Retina (tissue), 1 donor: Measurements from ENCODE around the gene EIF4A3.

ENCODE experiments used
- DNase-seq: peaks from one replicate; pipeline ENCODE4 v3.0.0-alpha.2; 2016

Gene EIF4A3

DNA sequence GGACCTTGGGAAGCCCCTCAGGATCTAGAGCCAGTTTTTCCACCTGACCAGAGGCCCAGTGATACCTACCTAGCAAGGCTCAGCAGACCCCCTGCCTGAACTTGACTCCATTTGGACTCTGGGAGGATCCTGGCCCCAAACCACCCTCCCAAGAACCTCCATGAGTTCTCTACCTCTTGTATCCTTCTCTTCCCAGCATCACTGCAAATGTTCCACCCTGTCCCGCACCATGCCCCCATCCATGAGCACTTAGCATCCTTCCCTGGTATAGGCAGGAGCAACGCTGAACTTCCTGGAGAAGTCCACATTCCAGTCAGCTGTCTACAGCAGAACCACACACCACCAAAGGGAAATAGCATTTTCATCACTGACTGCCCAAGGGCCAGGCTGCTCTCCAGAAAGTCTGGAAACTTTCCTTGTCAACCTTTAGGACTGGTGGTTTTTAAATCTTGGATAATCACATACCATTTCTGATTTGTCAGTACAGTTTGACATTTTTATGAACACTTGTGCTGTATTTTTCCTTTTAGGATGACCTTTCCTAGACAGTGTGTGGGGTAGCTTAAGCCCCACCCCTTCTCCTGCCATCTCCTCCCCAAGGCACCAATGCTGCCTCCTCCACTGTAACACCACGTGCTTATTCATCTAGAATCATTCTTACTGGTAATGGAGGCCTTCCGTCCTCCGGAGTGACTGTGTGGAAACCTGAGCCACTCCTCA lies 13.9 kb downstream of the EIF4A3 start:
- DNase-seq: no peak

- no peak for DNase-seq
Measured at GRCh38 chr17:80130992-80131391, 15.9 kb downstream of the EIF4A3 start.

- DNase-seq: no peak
Measured at GRCh38 chr17:80129006-80129565, 17.8 kb downstream of the EIF4A3 start.

DNA sequence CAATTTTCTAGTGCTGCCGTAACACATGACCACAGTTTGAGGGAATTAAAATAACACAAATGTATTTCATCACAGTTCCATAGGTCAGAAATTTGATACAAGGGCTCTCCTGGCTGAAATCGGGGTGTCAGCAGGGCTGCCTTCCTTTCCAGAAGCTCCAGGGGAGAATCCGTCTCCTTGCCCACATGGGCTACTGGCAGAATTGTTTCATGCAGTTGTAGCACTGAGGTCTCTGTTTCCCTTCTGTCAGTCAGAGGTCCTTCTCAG lies 20.5 kb downstream of the EIF4A3 start:
- no peak for DNase-seq

DNA sequence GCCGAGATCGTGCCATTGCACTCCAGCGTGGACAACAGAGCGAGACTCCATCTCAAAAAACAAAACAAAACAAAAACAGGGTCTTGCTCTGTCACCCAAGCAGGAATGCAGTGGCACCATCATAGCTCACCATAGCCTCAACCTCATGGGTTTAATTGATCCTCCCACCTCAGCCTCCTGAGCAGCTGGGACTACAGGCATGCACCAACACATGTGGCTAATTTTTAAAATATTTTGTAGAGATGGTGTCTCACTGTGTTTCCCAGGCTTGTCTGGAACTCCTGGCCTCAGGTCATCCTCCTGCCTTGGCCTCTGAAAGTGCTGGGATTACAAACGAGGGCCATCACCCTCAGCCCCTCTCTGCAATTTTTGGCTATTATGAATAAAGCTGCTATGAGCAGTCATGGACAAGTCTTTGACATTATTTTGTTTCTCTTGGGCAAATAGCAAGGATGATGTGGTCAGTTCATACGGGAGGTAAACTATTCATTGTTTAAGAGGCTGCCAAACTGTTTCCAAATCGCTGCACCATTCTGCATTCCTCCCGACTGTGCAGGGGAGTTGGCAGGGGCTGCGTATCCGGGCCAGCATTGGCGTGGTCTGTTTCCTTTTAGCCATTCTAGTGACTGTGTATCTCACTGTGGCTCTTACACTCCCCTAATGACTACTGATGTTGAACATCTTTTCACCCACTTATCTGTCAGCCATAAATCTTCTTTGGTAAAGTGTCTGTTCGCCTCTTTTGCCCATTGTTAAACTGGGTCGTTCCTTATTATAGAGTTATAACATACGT lies 21.1 kb downstream of the EIF4A3 start:
- DNase-seq: no peak

- peak; percentile 65 for DNase-seq
Measured at GRCh38 chr17:80124351-80124981, 22.5 kb downstream of the EIF4A3 start.

DNA sequence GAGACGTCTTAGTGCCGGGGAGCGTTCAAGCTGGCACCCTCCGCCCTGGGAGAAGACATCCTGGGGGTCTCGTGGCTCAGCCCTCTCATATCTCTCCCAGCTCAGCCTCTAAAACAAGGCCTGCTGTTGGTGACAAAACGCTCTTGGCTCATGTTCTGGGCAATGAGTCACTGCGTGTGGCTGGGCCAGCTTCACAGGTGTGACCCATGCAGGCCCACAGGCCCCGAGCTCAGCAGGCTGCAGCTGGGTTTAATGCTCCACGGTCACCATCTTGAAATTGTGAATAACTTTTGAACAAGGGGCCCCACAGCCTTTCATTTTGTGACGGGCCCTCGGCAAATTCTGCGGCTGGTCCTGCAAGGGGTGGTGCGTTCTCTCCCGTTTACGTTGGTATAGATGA lies 23.1 kb downstream of the EIF4A3 start:
- DNase-seq: no peak

DNA sequence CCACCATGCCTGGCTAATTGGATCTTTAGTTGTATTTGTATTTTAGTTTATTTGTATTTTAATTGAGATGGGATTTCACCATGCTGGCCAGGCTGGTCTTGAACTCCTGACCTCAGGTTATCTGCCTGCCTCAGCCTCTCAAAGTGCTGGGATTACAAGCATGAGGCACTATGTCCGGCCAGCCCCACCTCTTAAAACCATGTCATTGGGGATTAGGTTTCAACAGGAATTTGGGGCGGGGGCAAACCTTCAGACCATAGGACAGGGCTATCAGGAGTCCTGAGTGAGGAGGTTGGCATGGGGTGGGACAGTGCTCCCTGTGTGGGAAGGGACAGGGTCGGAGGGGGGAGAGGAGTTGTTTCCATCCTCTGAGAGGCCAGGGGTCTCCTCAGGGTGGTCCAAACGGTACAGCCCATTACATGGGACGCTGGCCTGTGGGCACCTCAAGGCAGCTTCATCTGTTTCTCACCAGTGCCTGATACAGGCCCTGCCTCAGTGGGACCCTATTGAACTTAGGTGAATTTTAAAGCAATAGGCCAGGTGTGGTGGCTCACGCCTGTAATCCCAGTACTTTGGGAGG lies 23.9 kb downstream of the EIF4A3 start:
- no peak for DNase-seq

DNA sequence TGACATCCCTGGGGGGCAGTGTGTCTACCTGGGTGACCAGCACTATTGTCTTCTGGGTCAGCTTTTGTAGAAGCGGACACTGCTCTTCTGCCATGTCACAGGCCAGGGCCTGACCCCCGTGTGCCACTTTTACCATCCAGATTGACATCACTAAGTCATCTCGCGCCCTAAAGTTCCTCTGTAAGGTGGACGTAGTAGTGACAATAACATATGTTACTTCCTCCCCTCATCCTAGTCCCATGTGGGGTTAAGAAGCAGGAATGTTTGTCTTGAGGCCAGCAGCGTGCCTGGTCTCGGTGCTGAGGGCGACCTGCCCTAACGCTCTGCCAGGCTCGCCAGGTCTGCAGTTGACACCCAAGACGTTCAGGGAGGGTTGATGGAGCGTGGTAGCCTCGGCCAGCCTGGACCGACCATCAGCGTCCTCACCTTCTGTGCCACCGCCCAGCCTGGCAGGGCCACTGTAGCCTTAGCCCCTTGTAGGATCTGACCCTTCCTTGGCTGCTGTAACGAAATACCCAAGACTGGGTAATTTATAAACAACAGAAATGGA lies 24.8 kb downstream of the EIF4A3 start:
- DNase-seq: no peak

GRCh38 chr17:80119839-80120238 lies 27.1 kb downstream of the EIF4A3 start:
- no peak for DNase-seq

GRCh38 chr17:80119271-80119791 lies 27.6 kb downstream of the EIF4A3 start:
- DNase-seq: peak; percentile 68

DNA sequence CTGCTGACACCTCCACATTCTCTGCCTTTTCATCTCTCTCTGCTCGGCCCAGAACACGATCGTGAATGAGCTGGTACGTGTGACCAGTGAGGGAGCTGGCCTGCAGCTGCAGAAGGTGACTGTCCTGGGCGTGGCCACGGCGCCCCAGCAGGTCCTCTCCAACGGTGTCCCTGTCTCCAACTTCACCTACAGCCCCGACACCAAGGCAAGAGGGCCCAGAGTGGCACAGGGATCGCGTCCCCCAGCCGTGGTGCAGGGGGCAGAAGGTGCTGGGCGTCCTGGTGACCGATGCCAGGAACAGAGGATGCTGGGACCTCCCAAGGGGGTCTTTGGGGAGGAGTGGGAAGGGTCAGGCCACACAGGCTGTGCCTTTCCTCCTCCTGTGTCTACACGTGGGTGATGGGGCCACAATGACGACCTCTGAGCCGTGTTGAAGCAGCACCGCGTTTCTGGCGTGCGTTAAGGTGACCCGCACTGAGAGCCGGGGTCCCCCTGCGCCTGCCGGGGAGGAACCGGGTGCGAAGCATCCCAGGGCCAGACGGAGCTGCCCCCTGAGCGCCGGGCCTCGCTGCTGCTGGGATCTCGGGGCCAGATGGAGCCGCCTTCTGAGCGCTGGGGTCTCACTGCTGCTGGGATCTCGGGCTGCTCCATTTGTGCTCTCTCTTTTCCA lies 28.2 kb downstream of the EIF4A3 start:
- peak; percentile 20 for DNase-seq

- no peak for DNase-seq
Measured at GRCh38 chr17:80117491-80118401, 29.2 kb downstream of the EIF4A3 start.

- DNase-seq: no peak
Measured at GRCh38 chr17:80116921-80117380, 30.0 kb downstream of the EIF4A3 start.

GRCh38 chr17:80116276-80116920 lies 30.5 kb downstream of the EIF4A3 start:
- DNase-seq: no peak

DNA sequence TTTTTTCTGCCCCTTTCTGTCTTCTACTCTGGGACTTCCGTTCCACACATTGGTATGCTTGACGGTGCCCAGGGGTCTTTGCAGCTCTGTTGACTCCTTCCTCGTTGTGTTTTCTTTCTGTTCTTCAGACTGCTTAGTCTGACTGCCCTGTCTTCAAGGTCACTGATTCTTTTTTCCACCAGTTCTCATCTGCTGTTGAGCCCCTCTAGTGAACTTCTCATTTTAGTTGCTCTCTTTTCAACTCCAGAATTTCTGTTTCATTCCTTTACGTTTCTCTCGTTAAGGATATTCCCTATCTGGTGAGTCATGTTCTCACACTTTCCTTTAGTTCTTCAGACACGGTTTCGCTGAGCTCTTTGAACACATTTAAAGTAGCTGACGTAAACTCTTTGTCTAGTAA lies 31.8 kb downstream of the EIF4A3 start:
- DNase-seq: no peak

- no peak for DNase-seq
Measured at GRCh38 chr17:80114758-80115157, 32.2 kb downstream of the EIF4A3 start.

DNA sequence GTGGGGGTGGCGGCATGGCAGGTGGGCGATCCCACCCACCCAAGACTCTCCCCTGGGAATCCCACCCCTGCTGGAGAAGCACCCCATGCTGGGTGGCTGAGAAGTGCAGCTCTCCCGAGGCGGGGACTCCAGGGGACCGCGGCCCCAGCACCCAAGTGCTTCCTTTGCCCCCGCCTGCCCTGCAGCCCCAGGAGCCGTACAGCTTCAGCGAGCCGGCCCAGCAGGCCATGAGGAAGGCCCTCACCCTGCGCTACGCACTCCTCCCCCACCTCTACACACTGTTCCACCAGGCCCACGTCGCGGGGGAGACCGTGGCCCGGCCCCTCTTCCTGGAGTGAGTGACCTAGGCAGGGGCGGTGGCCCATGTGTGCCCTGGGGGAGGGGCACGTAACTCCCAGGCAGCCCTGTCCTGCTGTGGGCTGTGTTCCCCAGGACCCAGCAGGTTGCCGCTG lies 33.9 kb downstream of the EIF4A3 start:
- DNase-seq: no peak

DNA sequence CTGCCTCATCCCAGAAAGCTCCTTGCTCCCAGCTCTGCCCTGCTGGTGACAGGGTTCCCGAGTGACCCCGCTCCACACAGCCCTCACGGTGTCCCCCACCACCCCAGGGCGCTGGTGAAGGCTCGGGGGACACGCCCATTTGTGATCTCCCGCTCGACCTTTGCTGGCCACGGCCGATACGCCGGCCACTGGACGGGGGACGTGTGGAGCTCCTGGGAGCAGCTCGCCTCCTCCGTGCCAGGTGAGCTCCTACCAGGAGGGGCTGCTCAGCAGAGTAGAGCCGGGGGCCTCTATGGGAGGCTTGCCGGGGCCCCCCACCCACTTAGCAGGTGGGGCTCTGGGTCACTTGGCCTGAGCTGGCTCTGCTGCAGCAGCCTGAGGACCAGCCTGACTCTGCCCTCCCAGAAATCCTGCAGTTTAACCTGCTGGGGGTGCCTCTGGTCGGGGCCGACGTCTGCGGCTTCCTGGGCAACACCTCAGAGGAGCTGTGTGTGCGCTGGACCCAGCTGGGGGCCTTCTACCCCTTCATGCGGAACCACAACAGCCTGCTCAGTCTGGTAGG lies 34.4 kb downstream of the EIF4A3 start:
- no peak for DNase-seq
